ENCODE measurements around the gene COL4A1. TPM values are rescaled to one million over a fixed set of nuclear protein-coding genes. Genes with fewer than 3 reads are reported as not detected.

The COL4A1 gene
- total RNA-seq, 1 experiment from 2014 or later: 4.8 TPM

DNA sequence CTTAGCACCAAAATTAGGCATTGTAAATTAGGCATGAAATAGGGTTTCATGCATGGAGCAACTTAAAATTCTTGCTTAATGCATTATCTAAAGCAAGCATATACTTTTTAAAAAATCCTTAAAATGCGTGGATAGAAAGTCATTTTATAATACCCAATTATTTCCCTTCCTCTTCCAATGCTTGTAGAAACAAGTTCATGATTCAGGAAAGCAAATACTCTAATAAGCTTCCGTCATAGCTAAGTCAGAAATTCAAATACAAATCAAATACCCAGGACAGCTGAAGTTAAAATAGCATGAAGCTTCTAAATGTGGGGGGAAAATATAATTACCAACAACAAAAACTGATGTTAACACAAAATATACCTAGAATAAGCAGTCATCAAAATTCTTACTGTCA is 89.1 kb downstream of the COL4A1 start:
- CTCF ChIA-PET: no interaction called here

DNA sequence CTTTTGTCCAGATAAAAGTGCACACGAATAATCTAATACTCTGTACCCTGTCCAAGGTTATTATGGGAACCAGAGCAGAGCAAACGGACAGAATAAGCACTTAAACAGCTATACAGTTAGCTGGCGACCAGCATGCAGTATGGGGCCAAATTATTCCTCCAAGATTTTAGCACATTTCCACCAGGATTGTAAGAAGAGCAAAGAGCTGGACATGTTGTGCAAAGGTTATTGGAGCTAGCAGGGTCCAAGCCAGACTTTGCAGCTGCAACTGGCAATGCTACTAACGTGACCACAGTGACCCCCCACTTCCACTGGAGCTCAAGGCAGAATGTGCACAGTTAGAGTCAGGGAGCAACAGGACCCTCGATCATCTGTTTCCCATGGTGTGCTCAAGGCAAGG is 89.9 kb downstream of the COL4A1 start:
- Mint-ChIP-seq H3K27ac (ENCODE audit: unreplicated experiment) (no peak overlapping the region), H3K9me3 (ENCODE audit: unreplicated experiment) (peaks cover 7% of the 10 kb centered on the region), H3K4me1 (ENCODE audit: low read depth, unreplicated experiment) (peaks cover 13% of the 10 kb centered on the region), H3K27me3 (ENCODE audit: insufficient read depth, unreplicated experiment) (no peaks in the 10 kb centered on the region), H3K36me3 (ENCODE audit: insufficient read depth, unreplicated experiment) (no peaks in the 10 kb centered on the region), H3K4me3 (ENCODE audit: unreplicated experiment) (no peak overlapping the region)
- no peaks in the 10 kb centered on the region for H3K9me3 ChIP-seq
- H3K27me3 ChIP-seq (replicated peaks; ENCODE audit: control insufficient read depth, insufficient read depth, low read length): no peaks in the 10 kb centered on the region
- CTCF ChIA-PET: no interaction called here
- no peak for DNase-seq
- H3K4me1 ChIP-seq: peaks cover 3% of the 10 kb centered on the region
- POLR2A ChIA-PET: no interaction called here
- no TSS peak for BruUV-seq (replicated peaks)
- H3K4me3 ChIP-seq (ENCODE audit: low read depth, low read length): no peak overlapping the region
- intact Hi-C loops (cut with micrococcal nuclease; ENCODE audit: unreplicated experiment): no loop called here
- no peaks in the 10 kb centered on the region for H3K36me3 ChIP-seq (ENCODE audit: control insufficient read depth, insufficient read depth, low read length)
- TF ChIP-seq, protein P1, sequence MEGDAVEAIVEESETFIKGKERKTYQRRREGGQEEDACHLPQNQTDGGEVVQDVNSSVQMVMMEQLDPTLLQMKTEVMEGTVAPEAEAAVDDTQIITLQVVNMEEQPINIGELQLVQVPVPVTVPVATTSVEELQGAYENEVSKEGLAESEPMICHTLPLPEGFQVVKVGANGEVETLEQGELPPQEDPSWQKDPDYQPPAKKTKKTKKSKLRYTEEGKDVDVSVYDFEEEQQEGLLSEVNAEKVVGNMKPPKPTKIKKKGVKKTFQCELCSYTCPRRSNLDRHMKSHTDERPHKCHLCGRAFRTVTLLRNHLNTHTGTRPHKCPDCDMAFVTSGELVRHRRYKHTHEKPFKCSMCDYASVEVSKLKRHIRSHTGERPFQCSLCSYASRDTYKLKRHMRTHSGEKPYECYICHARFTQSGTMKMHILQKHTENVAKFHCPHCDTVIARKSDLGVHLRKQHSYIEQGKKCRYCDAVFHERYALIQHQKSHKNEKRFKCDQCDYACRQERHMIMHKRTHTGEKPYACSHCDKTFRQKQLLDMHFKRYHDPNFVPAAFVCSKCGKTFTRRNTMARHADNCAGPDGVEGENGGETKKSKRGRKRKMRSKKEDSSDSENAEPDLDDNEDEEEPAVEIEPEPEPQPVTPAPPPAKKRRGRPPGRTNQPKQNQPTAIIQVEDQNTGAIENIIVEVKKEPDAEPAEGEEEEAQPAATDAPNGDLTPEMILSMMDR (IDR thresholded peaks at IDR 0.05; ENCODE audit: insufficient read depth in 1 of 2, low read depth in 1 of 2, low read length in 1 of 2, severe bottlenecking in 1 of 2, unreplicated experiment in 1 of 2): no peak

More for the DNA sequence above, 89.1 kb downstream of the COL4A1 start:
- H3K27me3 Mint-ChIP-seq (ENCODE audit: insufficient read depth, unreplicated experiment): no peaks in the 10 kb centered on the region
- BruUV-seq (replicated peaks): no TSS peak
- H3K4me3 Mint-ChIP-seq (ENCODE audit: unreplicated experiment): no peak overlapping the region
- H3K4me1 Mint-ChIP-seq (ENCODE audit: low read depth, unreplicated experiment): peaks cover 11% of the 10 kb centered on the region
- no peaks in the 10 kb centered on the region for H3K36me3 Mint-ChIP-seq (ENCODE audit: insufficient read depth, unreplicated experiment)
- Histone ChIP-seq H3K27me3 (replicated peaks; ENCODE audit: control insufficient read depth, insufficient read depth, low read length) (no peaks in the 10 kb centered on the region), H3K4me1 (peaks cover 6% of the 10 kb centered on the region), H3K36me3 (ENCODE audit: control insufficient read depth, insufficient read depth, low read length) (no peaks in the 10 kb centered on the region), H3K4me3 (ENCODE audit: low read depth, low read length) (no peak overlapping the region), H3K9me3 (no peaks in the 10 kb centered on the region)
- intact Hi-C loops (cut with micrococcal nuclease; ENCODE audit: unreplicated experiment): no loop called here
- peaks cover 2% of the 10 kb centered on the region for H3K9me3 Mint-ChIP-seq (ENCODE audit: unreplicated experiment)
- DNase-seq: no peak
- H3K27ac Mint-ChIP-seq (ENCODE audit: unreplicated experiment): no peak overlapping the region
- POLR2A ChIA-PET: no interaction called here
- TF ChIP-seq, protein P1 (IDR thresholded peaks at IDR 0.05; ENCODE audit: insufficient read depth in 1 of 2, low read depth in 1 of 2, low read length in 1 of 2, severe bottlenecking in 1 of 2, unreplicated experiment in 1 of 2): no peak

DNA sequence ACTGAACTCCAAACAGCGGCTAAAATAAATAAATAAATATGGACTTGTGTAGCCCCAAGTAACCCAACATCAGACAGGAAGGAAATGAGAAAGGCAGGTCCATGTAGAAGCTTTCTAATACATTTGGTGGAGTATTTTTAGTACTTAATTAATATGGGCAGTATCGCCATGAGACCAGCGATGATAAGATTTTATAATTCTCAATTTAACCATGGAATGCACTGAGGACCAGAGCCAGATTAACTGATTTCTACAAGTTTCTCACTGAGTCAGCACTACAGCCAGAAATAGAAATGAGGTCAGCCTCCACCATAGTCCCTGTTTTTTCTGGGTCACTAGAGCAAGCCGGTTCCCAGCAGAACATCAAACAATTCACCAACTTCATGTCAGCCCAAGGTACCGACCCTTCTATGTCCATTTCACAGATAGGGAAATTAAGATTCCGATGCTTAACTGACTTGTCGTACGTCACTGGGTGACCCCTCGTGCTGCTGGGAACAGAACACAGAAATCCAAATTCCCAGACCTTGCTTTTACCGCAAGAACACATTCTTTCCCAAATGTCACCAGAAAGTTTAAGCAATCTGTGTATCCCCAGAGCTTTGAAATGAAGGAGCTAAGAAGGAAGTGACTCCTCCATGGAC is 90.4 kb downstream of the COL4A1 start:
- Mint-ChIP-seq H3K27me3 (ENCODE audit: insufficient read depth, unreplicated experiment) (no peaks in the 10 kb centered on the region), H3K9me3 (ENCODE audit: unreplicated experiment) (peaks cover 7% of the 10 kb centered on the region), H3K4me1 (ENCODE audit: low read depth, unreplicated experiment) (peaks cover 13% of the 10 kb centered on the region), H3K27ac (ENCODE audit: unreplicated experiment) (no peak overlapping the region), H3K36me3 (ENCODE audit: insufficient read depth, unreplicated experiment) (no peaks in the 10 kb centered on the region), H3K4me3 (ENCODE audit: unreplicated experiment) (no peak overlapping the region)
- ChIA-PET CTCF (no interaction called here), POLR2A (no interaction called here)
- intact Hi-C loops (cut with micrococcal nuclease; ENCODE audit: unreplicated experiment): no loop called here
- DNase-seq: no peak
- no peaks in the 10 kb centered on the region for H3K4me1 ChIP-seq
- H3K9me3 ChIP-seq: no peaks in the 10 kb centered on the region
- TF ChIP-seq, protein P1 (IDR thresholded peaks at IDR 0.05; ENCODE audit: insufficient read depth in 1 of 2, low read depth in 1 of 2, low read length in 1 of 2, severe bottlenecking in 1 of 2, unreplicated experiment in 1 of 2): no peak
- no TSS peak for BruUV-seq (replicated peaks)
- H3K27me3 ChIP-seq (replicated peaks; ENCODE audit: control insufficient read depth, insufficient read depth, low read length): no peaks in the 10 kb centered on the region
- no peaks in the 10 kb centered on the region for H3K36me3 ChIP-seq (ENCODE audit: control insufficient read depth, insufficient read depth, low read length)
- no peak overlapping the region for H3K4me3 ChIP-seq (ENCODE audit: low read depth, low read length)
